Measurements from ENCODE around the gene ALG8.
A peak's percentile ranks its signal among the peaks of the same experiment; 100 is the strongest.

The ALG8 gene

GRCh38 chr11:78139422-78140391 lies at the start of gene ALG8:
TSS of gene ALG8 (minus strand) at chr11:78139626. CDS start at chr11:78139588, 38 bp downstream.
- no peaks in the 10 kb centered on the region for H3K27me3 ChIP-seq (ENCODE audit: insufficient read depth, insufficient read length)
- H3K9me3 ChIP-seq (ENCODE audit: insufficient read depth, low read length) = no peaks in the 10 kb centered on the region
- peaks cover 55% of the 10 kb centered on the region for H3K36me3 ChIP-seq (ENCODE audit: insufficient read depth, insufficient read length, low read length)
- DNase-seq (ENCODE audit: low read depth, low spot score) = peak; percentile 95
- TF ChIP-seq SUZ12 (IDR thresholded peaks at IDR 0.05; ENCODE audit: extremely low read depth, insufficient read depth, insufficient read length) = no peak
- TF ChIP-seq YY1 (IDR thresholded peaks at IDR 0.05; ENCODE audit: insufficient read depth, insufficient read length) = peak; percentile 81
- H3K4me1 ChIP-seq (ENCODE audit: insufficient read depth, insufficient read length) = no peaks in the 10 kb centered on the region
- H3K4me3 ChIP-seq (ENCODE audit: insufficient read length, low read depth) = peak within 1 kb of the TSS; percentile 74
- H3K9ac ChIP-seq (ENCODE audit: insufficient read length, low read depth) = peak within 1 kb of the TSS; percentile 94

DNA sequence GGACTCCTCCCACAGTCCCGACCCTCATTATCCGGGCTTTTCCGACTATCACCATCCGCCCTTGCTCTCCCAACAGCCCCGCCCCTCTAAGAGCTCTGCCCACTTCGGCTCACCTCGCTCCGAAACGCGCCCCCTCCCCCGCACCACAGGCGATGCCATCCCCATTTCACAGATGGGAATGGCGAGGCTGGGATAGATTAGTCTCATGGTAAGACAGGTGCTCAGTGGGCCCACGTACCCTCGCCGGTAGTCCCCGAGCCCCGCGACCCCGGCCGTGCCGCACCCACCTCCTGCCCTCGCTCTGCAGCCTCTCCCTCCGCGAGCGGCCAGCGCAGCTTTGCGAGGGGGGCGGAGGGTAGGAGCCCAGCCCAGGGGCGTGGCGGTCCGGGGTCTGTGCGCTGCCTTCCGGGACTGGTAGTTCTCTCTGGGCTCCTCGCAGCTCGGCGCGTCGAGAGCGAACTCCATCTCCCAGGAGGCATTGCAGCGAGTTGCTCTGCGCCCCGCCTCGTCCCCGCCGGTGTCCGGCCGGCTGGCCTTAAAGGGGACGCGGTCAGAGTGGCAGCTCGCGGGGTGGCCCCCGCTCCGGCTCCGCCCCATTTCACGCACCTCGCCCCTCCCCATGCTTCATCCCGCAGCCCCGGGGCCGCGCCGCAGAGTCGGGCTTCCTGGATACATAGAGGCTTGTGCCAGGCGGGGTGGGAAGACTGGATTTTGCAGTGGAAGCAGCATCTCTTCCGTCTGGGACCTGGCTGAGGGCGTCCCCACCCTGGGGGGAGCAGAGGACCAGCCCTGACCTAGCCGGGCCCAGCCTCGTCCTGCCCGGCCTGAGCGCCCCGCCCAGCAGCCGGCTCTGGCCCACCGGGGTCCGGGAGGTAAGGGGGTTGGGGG lies 49.1 kb upstream of the ALG8 start, which contains the start of the genes KCTD21 and USP35:
KCTD21 (minus strand) TSS at position 341 of the 888 bp plus-strand sequence. CDS start 14,072 bp downstream, outside the sequence.
USP35 (plus strand) TSS at position 634 of the 888 bp plus-strand sequence. CDS start 7,327 bp downstream, outside the sequence.
- Histone ChIP-seq H3K9me3 (ENCODE audit: insufficient read depth, low read length) (no peaks in the 10 kb centered on the region), H3K36me3 (ENCODE audit: insufficient read depth, insufficient read length, low read length) (no peaks in the 10 kb centered on the region), H3K4me3 (ENCODE audit: insufficient read length, low read depth) (peak within 1 kb of the TSS; percentile 75), H3K27me3 (ENCODE audit: insufficient read depth, insufficient read length) (no peaks in the 10 kb centered on the region), H3K4me1 (ENCODE audit: insufficient read depth, insufficient read length) (peaks cover 4% of the 10 kb centered on the region), H3K9ac (ENCODE audit: insufficient read length, low read depth) (peak within 1 kb of the TSS; percentile 72)
- peak; percentile 91 for DNase-seq (ENCODE audit: low read depth, low spot score)
- no peak for TF ChIP-seq SUZ12 (IDR thresholded peaks at IDR 0.05; ENCODE audit: extremely low read depth, insufficient read depth, insufficient read length)
- no peak for TF ChIP-seq YY1 (IDR thresholded peaks at IDR 0.05; ENCODE audit: insufficient read depth, insufficient read length)
- no peak for TF ChIP-seq ZNF274 (IDR thresholded peaks at IDR 0.05; ENCODE audit: low read depth, low read length)

DNA sequence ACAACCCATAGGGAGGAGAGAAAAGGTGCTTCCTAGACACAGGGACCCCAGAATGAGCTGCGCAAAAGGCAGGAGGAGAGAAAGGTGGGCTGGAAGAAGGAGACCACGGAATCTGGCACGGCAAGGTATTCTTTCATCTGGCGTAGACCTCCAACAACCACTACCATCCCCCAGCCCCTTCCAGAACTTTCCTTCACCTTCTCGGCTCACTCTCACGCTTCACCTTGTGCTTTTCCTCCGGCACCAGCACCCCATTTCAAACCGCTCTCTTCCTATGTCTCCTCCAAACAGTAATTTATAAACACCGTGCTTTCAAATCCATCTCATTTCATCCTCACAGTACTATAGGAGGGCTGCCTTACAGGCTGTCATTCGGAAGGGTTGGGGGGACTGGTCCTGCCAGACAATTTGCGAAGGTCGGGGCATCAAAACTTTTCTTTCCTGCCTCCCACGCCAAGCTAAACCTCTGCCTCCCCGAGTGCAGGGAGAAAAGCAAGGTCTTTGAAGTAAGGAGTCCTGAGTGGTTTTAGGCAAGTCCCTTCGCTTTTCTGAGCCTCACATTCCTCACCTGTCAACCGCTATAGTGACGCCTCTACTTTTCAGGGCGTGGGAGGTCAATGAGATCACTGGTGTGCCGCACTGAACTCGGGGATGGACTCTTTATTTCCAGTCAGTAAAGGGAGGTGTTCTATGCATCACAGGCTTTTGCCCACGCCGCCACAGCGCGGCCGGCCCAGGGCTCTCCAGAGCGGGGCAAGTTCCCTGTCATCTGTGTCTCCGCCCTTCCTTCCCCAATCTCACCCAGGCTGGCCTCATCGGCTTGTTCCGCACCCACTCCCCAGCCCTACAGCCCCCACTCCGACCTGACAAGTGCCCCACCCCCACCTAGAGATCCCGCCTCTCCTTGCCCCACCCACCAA lies 48.2 kb upstream of the ALG8 start:
- Histone ChIP-seq H3K36me3 (ENCODE audit: insufficient read depth, insufficient read length, low read length) (no peaks in the 10 kb centered on the region), H3K4me1 (ENCODE audit: insufficient read depth, insufficient read length) (peaks cover 4% of the 10 kb centered on the region), H3K9me3 (ENCODE audit: insufficient read depth, low read length) (no peaks in the 10 kb centered on the region), H3K27me3 (ENCODE audit: insufficient read depth, insufficient read length) (no peaks in the 10 kb centered on the region), H3K4me3 (ENCODE audit: insufficient read length, low read depth) (peak overlapping the region; percentile 75), H3K9ac (ENCODE audit: insufficient read length, low read depth) (peak overlapping the region; percentile 57)
- DNase-seq (ENCODE audit: low read depth, low spot score) = no peak
- TF ChIP-seq ZNF274 (IDR thresholded peaks at IDR 0.05; ENCODE audit: low read depth, low read length) = no peak
- TF ChIP-seq SUZ12 (IDR thresholded peaks at IDR 0.05; ENCODE audit: extremely low read depth, insufficient read depth, insufficient read length) = no peak
- no peak for TF ChIP-seq YY1 (IDR thresholded peaks at IDR 0.05; ENCODE audit: insufficient read depth, insufficient read length)

DNA sequence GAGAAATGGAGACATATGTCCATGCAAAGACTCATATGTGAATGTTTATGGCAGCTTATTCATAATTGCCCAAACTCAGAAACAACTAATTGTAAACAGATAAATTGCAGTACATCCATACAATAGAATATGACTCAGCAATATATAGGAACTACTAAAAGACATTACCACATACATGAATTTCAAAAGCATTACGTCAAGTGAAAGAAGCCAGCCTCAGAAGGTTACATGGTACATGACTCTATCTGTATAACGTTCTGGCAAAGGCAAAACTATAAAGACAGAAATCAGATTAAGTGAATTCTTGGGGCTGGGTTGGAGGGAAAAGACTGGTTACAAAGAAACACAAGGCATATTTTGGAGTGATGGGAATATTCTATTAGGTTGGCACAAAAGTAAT lies 41.8 kb upstream of the ALG8 start:
- no peak for TF ChIP-seq SUZ12 (IDR thresholded peaks at IDR 0.05; ENCODE audit: extremely low read depth, insufficient read depth, insufficient read length)
- Histone ChIP-seq H3K9me3 (ENCODE audit: insufficient read depth, low read length) (no peaks in the 10 kb centered on the region), H3K4me3 (ENCODE audit: insufficient read length, low read depth) (no peak overlapping the region), H3K36me3 (ENCODE audit: insufficient read depth, insufficient read length, low read length) (no peaks in the 10 kb centered on the region), H3K9ac (ENCODE audit: insufficient read length, low read depth) (no peak overlapping the region), H3K4me1 (ENCODE audit: insufficient read depth, insufficient read length) (peaks cover 2% of the 10 kb centered on the region), H3K27me3 (ENCODE audit: insufficient read depth, insufficient read length) (no peaks in the 10 kb centered on the region)
- DNase-seq (ENCODE audit: low read depth, low spot score) = no peak

- Histone ChIP-seq H3K9me3 (ENCODE audit: insufficient read depth, low read length) (no peaks in the 10 kb centered on the region), H3K36me3 (ENCODE audit: insufficient read depth, insufficient read length, low read length) (no peaks in the 10 kb centered on the region), H3K9ac (ENCODE audit: insufficient read length, low read depth) (no peak overlapping the region), H3K4me3 (ENCODE audit: insufficient read length, low read depth) (no peak overlapping the region), H3K27me3 (ENCODE audit: insufficient read depth, insufficient read length) (no peaks in the 10 kb centered on the region), H3K4me1 (ENCODE audit: insufficient read depth, insufficient read length) (peaks cover 2% of the 10 kb centered on the region)
- DNase-seq (ENCODE audit: low read depth, low spot score) = no peak
- TF ChIP-seq ZNF274 (IDR thresholded peaks at IDR 0.05; ENCODE audit: low read depth, low read length) (no peak), YY1 (IDR thresholded peaks at IDR 0.05; ENCODE audit: insufficient read depth, insufficient read length) (no peak), SUZ12 (IDR thresholded peaks at IDR 0.05; ENCODE audit: extremely low read depth, insufficient read depth, insufficient read length) (no peak)
These were observed 41.3 kb upstream of the ALG8 start for GRCh38 chr11:78180751-78181150.

DNA sequence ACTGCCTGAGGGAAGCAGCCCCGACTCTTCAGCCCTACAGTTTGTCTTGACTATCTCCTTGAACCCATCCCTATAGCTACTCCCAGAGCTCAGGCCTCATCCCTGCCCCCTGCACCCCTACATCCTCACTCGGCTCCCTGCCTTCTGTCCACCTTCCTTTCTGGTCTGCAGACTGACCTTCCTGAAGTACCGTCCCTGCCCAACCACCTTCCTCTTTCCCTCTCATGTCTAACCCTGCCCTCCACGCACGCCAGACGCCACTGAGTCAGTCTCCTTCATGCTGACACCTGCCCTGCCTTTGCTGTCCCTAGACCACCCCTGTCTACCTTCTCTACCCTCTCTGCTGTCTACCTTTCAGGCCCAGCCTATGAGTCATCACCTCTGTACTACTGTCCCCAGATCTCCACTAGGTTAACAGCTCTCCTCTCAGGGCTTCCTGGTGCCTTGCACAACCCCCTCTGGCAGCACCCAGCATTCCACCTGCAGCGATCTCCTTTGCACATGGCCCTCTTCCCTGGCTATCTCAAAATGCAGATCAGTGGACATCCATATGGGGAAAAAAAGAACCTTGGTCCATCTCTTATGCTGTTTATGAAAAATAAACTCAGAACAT lies 40.1 kb upstream of the ALG8 start:
- Histone ChIP-seq H3K36me3 (ENCODE audit: insufficient read depth, insufficient read length, low read length) (no peaks in the 10 kb centered on the region), H3K9ac (ENCODE audit: insufficient read length, low read depth) (no peak overlapping the region), H3K9me3 (ENCODE audit: insufficient read depth, low read length) (no peaks in the 10 kb centered on the region), H3K4me3 (ENCODE audit: insufficient read length, low read depth) (no peak overlapping the region), H3K27me3 (ENCODE audit: insufficient read depth, insufficient read length) (no peaks in the 10 kb centered on the region), H3K4me1 (ENCODE audit: insufficient read depth, insufficient read length) (peaks cover 2% of the 10 kb centered on the region)
- TF ChIP-seq ZNF274 (IDR thresholded peaks at IDR 0.05; ENCODE audit: low read depth, low read length) = no peak
- no peak for TF ChIP-seq YY1 (IDR thresholded peaks at IDR 0.05; ENCODE audit: insufficient read depth, insufficient read length)
- TF ChIP-seq SUZ12 (IDR thresholded peaks at IDR 0.05; ENCODE audit: extremely low read depth, insufficient read depth, insufficient read length) = no peak
- no peak for DNase-seq (ENCODE audit: low read depth, low spot score)
